Activated CD8-positive, alpha-beta T cell treated with anti-CD3 and anti-CD28 coated beads, Interleukin-2, amount 10 ng/mL, durations not matched to agents 7 days and 5 days (primary cell): ENCODE data around the gene IL26. TPM values are rescaled to one million over a fixed set of nuclear protein-coding genes. Genes with fewer than 3 reads are reported as not detected.
A peak's percentile ranks its signal among the peaks of the same experiment; 100 is the strongest.
"Not testable (repeated sequence)": the region's sequence is repeated elsewhere in the genome, so short reads cannot be mapped to it uniquely, and the experiment has no call there.

Experiments
- ATAC-seq: fragments of 150-1000 bp; cut with Tn5 transposase; one replicate; pipeline ENCODE4 v1.10.0; 2021; ENCODE audit warnings: moderate library complexity
- CTCF ChIA-PET: fragments of 350-600 bp; sonication (Branson Sonifier 250); formaldehyde crosslinking; loops from one replicate; lab custom pipeline; 2021; ENCODE audit warnings: antibody characterized with exemption; lab: Charles Lee
- POLR2A ChIA-PET: fragments of 350-600 bp; sonication (Branson Sonifier 250); formaldehyde crosslinking; loops from one replicate; lab custom pipeline; 2021; ENCODE audit warnings: antibody characterized with exemption; lab: Charles Lee
- DNase-seq: peaks from one replicate; pipeline ENCODE4 v3.0.0-alpha.2; 2020
- H3K27ac Mint-ChIP-seq: one replicate; pipeline ENCODE4 v1.8.0; 2021; ENCODE audit warnings: mild to moderate bottlenecking, mixed read lengths
- H3K27me3 Mint-ChIP-seq: one replicate; pipeline ENCODE4 v1.8.0; 2021; ENCODE audit warnings: low read depth, mixed read lengths
- H3K36me3 Mint-ChIP-seq: one replicate; pipeline ENCODE4 v1.8.0; 2021; ENCODE audit warnings: low read depth, mixed read lengths
- H3K4me1 Mint-ChIP-seq: one replicate; pipeline ENCODE4 v1.8.0; 2021; ENCODE audit warnings: low read depth, mixed read lengths
- H3K4me3 Mint-ChIP-seq: one replicate; pipeline ENCODE4 v1.8.0; 2021; ENCODE audit warnings: mild to moderate bottlenecking, mixed read lengths
- H3K9me3 Mint-ChIP-seq: one replicate; pipeline ENCODE4 v1.8.0; 2022; ENCODE audit warnings: mixed read lengths; ENCODE audit not compliant: insufficient read depth
- total RNA-seq, 2 experiments: library from RNA; stranded (reverse); gene quantifications; one replicate each; pipeline ENCODE4 v1.2.3, GENCODE V29; 2021

Gene IL26
- total RNA-seq, 2 experiments from 2014 or later: 0.23 TPM; not detected in 1

- POLR2A ChIA-PET: no interaction called here
- Mint-ChIP-seq H3K36me3 (no peaks in the 10 kb centered on the region), H3K27ac (no peak overlapping the region), H3K9me3 (no peaks in the 10 kb centered on the region), H3K4me1 (peaks cover 18% of the 10 kb centered on the region), H3K4me3 (no peak overlapping the region), H3K27me3 (peaks cover 7% of the 10 kb centered on the region)
- DNase-seq (no peak), ATAC-seq (no peak)
- CTCF ChIA-PET: interaction anchor here (0.9 to 6.0 kb wide), 11 partner anchors 11 to 583 kb away, joined by 3 to 84 read pairs (median 11); partner anchors contain the start of gene MDM2
Measured at GRCh38 chr12:68224613-68225285, 861 bp downstream of the IL26 start.

GRCh38 chr12:68223067-68223747 is 2.4 kb downstream of the IL26 start:
- peaks cover 14% of the 10 kb centered on the region for H3K27me3 Mint-ChIP-seq
- H3K27ac Mint-ChIP-seq: no peak overlapping the region
- no peaks in the 10 kb centered on the region for H3K9me3 Mint-ChIP-seq
- peak; percentile 83 for DNase-seq
- CTCF ChIA-PET: interaction anchor here (0.6 to 6.0 kb wide), 59 partner anchors 9 to 584 kb away, joined by 3 to 84 read pairs (median 5); partner anchors contain the start of genes IFNG, IL22, MDM1 and MDM2
- peaks cover 18% of the 10 kb centered on the region for H3K4me1 Mint-ChIP-seq
- POLR2A ChIA-PET: interaction anchor here (1.3 kb wide), 1 partner anchor 9 kb away, joined by 4 read pairs; no protein-coding TSS in a partner anchor
- peak; percentile 98 for ATAC-seq
- no peaks in the 10 kb centered on the region for H3K36me3 Mint-ChIP-seq
- no peak overlapping the region for H3K4me3 Mint-ChIP-seq

DNA sequence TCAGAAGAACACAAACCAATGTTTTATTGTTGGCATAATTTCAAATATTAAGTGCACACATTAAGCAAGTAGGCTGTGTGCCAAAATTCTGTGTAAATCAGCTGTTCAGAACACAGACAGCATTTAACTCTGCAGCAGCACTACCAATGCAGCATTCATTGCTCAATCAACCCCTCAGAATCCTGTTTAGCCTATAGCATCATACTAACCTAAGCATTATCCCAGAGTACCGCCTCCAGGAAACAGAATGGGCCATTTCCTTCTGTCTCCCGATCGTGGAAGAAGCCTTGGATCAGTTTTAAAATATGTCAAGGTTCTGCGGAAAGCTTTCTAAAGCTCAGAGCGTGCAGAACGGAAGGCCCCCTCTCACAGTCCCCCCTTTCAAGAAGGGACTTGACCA is 3.3 kb downstream of the IL26 start:
- H3K27ac Mint-ChIP-seq: no peak overlapping the region
- ATAC-seq: no peak

DNA sequence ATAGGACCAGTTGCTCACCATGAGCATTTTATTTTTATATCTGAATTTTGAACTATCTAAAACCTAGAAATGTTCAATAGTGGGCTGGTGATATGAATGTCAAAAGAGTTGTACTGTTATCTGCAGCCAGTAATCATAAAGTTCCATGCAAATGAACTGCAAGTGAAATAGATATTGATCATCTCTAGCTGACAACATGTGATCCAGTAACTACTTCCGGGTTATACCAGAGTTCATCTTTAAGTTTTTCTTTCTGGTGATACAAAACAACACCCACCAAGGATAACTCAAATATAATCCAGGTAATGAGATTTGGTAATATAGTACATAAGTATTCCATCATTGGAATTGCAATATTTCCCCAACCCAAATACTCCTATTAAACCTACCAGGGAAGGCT is 4.1 kb downstream of the IL26 start:
- no peak for ATAC-seq
- Mint-ChIP-seq H3K9me3 (no peaks in the 10 kb centered on the region), H3K4me1 (peaks cover 18% of the 10 kb centered on the region), H3K27ac (no peak overlapping the region), H3K36me3 (no peaks in the 10 kb centered on the region), H3K4me3 (no peak overlapping the region), H3K27me3 (peaks cover 12% of the 10 kb centered on the region)
- ChIA-PET POLR2A (no interaction called here), CTCF (interaction anchor here (1.8 to 6.0 kb wide), 7 partner anchors 11 to 182 kb away, joined by 4 to 84 read pairs (median 25); partner anchors contain the start of genes IFNG and MDM1)
- no peak for DNase-seq

More for the DNA sequence above, 3.3 kb downstream of the IL26 start:
- Mint-ChIP-seq H3K4me3 (no peak overlapping the region), H3K4me1 (peaks cover 18% of the 10 kb centered on the region), H3K27me3 (peaks cover 14% of the 10 kb centered on the region), H3K36me3 (no peaks in the 10 kb centered on the region), H3K9me3 (no peaks in the 10 kb centered on the region)
- CTCF ChIA-PET: interaction anchor here (0.6 to 6.0 kb wide), 49 partner anchors 8 to 369 kb away, joined by 3 to 84 read pairs (median 6); partner anchors contain the start of genes IFNG, IL22 and MDM1
- POLR2A ChIA-PET: interaction anchor here (1.3 kb wide), 1 partner anchor 10 kb away, joined by 4 read pairs; no protein-coding TSS in a partner anchor
- no peak for DNase-seq

DNA sequence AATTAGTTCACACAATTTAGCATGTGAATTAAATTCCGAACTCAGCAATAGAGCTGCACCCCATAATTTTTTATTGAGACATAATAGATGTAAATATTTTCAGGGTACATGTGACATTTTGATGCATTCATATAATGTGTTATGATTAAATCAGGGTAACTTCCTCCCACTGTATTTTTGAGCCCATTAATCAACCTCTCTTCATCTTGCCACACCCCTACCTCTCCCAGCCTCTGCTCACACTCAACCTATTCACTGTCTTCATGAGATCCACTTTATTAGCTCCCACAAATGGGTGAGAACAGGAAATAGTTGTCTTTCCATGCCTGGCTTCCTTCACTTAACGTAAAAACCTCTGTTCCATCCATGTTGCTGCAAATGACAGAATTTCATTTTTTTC is 14.7 kb downstream of the IL26 start:
- no peak overlapping the region for H3K4me3 Mint-ChIP-seq
- peaks cover 15% of the 10 kb centered on the region for H3K4me1 Mint-ChIP-seq
- POLR2A ChIA-PET: no interaction called here
- H3K27me3 Mint-ChIP-seq: peaks cover 8% of the 10 kb centered on the region
- no peak for ATAC-seq
- DNase-seq: no peak
- peaks cover 2% of the 10 kb centered on the region for H3K36me3 Mint-ChIP-seq
- no peaks in the 10 kb centered on the region for H3K9me3 Mint-ChIP-seq
- CTCF ChIA-PET: no interaction called here
- no peak overlapping the region for H3K27ac Mint-ChIP-seq

DNA sequence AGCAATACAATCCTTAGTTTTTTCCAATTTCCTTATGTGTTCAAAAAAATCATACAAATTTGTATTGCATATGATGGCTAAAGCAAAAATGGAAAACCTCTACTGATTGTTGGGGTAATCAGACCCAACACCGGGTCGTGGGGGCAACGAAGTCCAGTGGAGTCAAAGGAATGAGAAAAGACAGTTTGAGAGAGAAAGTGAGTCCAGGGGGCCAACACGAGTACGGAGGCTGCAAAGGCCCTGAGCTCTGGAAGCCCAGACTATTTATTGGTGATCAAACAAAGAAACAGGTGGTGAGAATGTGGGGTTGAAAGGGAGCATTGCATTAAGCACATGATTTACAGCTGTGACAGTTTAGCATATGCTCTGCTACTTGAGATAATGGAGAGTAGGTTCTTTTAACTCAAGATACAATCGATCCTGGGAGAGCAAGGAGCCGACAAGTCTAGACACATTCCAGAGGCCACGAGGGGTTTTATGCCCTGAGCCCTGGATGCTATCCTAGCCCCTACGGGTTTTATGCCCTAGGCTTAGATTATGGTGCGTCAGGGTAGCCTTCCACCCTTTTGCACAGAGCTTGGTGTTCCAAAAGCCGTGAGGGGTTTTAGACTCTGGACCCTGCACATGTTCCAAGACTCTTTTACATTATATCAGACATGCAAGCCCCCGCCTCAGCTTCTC is 16.4 kb downstream of the IL26 start:
- H3K36me3 Mint-ChIP-seq, POLR2A ChIA-PET, DNase-seq, H3K9me3 Mint-ChIP-seq, H3K4me3 Mint-ChIP-seq, H3K27ac Mint-ChIP-seq, ATAC-seq: not testable (repeated sequence)
- Mint-ChIP-seq H3K27me3 (peaks cover 11% of the 10 kb centered on the region), H3K4me1 (peaks cover 15% of the 10 kb centered on the region)
- CTCF ChIA-PET: interaction anchor here (0.6 kb wide), 1 partner anchor 35 kb away, joined by 3 read pairs; no protein-coding TSS in a partner anchor

- peaks cover 31% of the 10 kb centered on the region for H3K4me1 Mint-ChIP-seq
- no peak overlapping the region for H3K27ac Mint-ChIP-seq
- ATAC-seq (no peak), DNase-seq (no peak)
- H3K36me3 Mint-ChIP-seq: peaks cover 2% of the 10 kb centered on the region
- POLR2A ChIA-PET: no interaction called here
- peaks cover 14% of the 10 kb centered on the region for H3K27me3 Mint-ChIP-seq
- H3K4me3 Mint-ChIP-seq: no peak overlapping the region
- H3K9me3 Mint-ChIP-seq: no peaks in the 10 kb centered on the region
- CTCF ChIA-PET: interaction anchor here (1.1 kb wide), 2 partner anchors 9 to 16 kb away, joined by 3 to 5 read pairs; no protein-coding TSS in a partner anchor
Measured at GRCh38 chr12:68207276-68207675, 18.3 kb downstream of the IL26 start.

DNA sequence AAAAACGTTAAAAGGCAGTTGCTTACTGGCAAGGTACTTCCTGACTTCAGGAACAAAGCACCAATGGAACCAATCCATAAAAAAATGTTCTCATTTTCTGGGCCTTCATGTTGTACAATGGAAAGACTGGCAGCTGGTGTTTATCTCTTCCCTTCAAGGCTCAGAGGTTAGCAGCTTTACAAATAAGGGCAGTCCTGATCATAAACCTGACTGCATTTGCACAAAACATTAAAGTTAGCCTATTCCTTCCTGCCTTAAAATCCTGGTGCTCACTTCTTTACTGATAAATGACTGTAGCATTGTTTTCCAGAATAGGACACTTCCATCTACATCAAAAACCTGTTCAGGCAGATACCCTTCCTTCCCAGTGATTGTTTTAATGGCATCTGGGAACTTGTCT is 19.2 kb downstream of the IL26 start:
- Mint-ChIP-seq H3K4me1 (peaks cover 24% of the 10 kb centered on the region), H3K9me3 (no peaks in the 10 kb centered on the region), H3K27ac (no peak overlapping the region), H3K4me3 (no peak overlapping the region), H3K27me3 (peaks cover 12% of the 10 kb centered on the region), H3K36me3 (peaks cover 2% of the 10 kb centered on the region)
- CTCF ChIA-PET: interaction anchor here (1.1 to 1.4 kb wide), 2 partner anchors 17 to 111 kb away, joined by 3 to 5 read pairs; no protein-coding TSS in a partner anchor
- POLR2A ChIA-PET: no interaction called here
- no peak for DNase-seq
- ATAC-seq: no peak

- H3K4me3 Mint-ChIP-seq: no peak overlapping the region
- ChIA-PET CTCF (interaction anchor here (1.4 to 2.6 kb wide), 2 partner anchors 20 to 162 kb away, joined by 5 to 8 read pairs; no protein-coding TSS in a partner anchor), POLR2A (no interaction called here)
- no peak overlapping the region for H3K27ac Mint-ChIP-seq
- no peaks in the 10 kb centered on the region for H3K36me3 Mint-ChIP-seq
- DNase-seq: no peak
- peaks cover 38% of the 10 kb centered on the region for H3K4me1 Mint-ChIP-seq
- peaks cover 12% of the 10 kb centered on the region for H3K27me3 Mint-ChIP-seq
- peak; percentile 79 for ATAC-seq
- H3K9me3 Mint-ChIP-seq: no peaks in the 10 kb centered on the region
Measured at GRCh38 chr12:68203460-68203875, 22.1 kb downstream of the IL26 start.

GRCh38 chr12:68200854-68201253 is 24.8 kb downstream of the IL26 start:
- H3K36me3 Mint-ChIP-seq: no peaks in the 10 kb centered on the region
- POLR2A ChIA-PET: no interaction called here
- no peak overlapping the region for H3K27ac Mint-ChIP-seq
- no peak overlapping the region for H3K4me3 Mint-ChIP-seq
- CTCF ChIA-PET: interaction anchor here (1.0 to 1.6 kb wide), 2 partner anchors 11 to 43 kb away, joined by 3 to 6 read pairs; no protein-coding TSS in a partner anchor
- no peaks in the 10 kb centered on the region for H3K9me3 Mint-ChIP-seq
- peaks cover 40% of the 10 kb centered on the region for H3K4me1 Mint-ChIP-seq
- DNase-seq (no peak), ATAC-seq (no peak)
- H3K27me3 Mint-ChIP-seq: peaks cover 8% of the 10 kb centered on the region

GRCh38 chr12:68199127-68199526 is 26.5 kb downstream of the IL26 start:
- Mint-ChIP-seq H3K36me3 (no peaks in the 10 kb centered on the region), H3K27me3 (peaks cover 4% of the 10 kb centered on the region), H3K4me3 (no peak overlapping the region), H3K9me3 (no peaks in the 10 kb centered on the region), H3K27ac (no peak overlapping the region), H3K4me1 (peaks cover 40% of the 10 kb centered on the region)
- no peak for DNase-seq
- CTCF ChIA-PET: interaction anchor here (1.4 to 1.6 kb wide), 3 partner anchors 18 to 117 kb away, joined by 3 to 6 read pairs (median 4); no protein-coding TSS in a partner anchor
- ATAC-seq: no peak
- POLR2A ChIA-PET: no interaction called here
